AG04450 (cell line): Measurements from ENCODE around the gene HELZ. TPM values are rescaled to one million over a fixed set of nuclear protein-coding genes. Genes with fewer than 3 reads are reported as not detected.
A peak's percentile ranks its signal among the peaks of the same experiment; 100 is the strongest.

ENCODE experiments used
- CTCF ChIA-PET: fragments of 300-600, 350-600 bp; formaldehyde crosslinking; extraction: SDS; loops from one replicate; lab custom pipeline; 2022; ENCODE audit warnings: antibody characterized with exemption, inconsistent platforms; lab: Charles Lee
- POLR2A ChIA-PET: fragments of 350-600 bp; formaldehyde crosslinking; extraction: SDS; loops from one replicate; lab custom pipeline; 2021; ENCODE audit warnings: antibody characterized with exemption, inconsistent platforms; lab: Yijun Ruan, JAX
- DNase-seq: peaks from one replicate; pipeline ENCODE4 v3.0.0-alpha.2; 2011; ENCODE audit warnings: low read depth, low spot score
- H3K27ac ChIP-seq: one replicate; pipeline ENCODE4 v1.5.1; 2012; ENCODE audit warnings: low read depth, low read length, control low read depth
- H3K27me3 ChIP-seq: one replicate; pipeline ENCODE4 v1.6.0; 2012; ENCODE audit warnings: low read length; ENCODE audit not compliant: control insufficient read depth, insufficient read depth
- H3K4me3 ChIP-seq: 2 replicates; pipeline ENCODE4 v1.5.1; 2011; ENCODE audit warnings: mild to moderate bottlenecking, low read depth, low read length, control low read depth
- H3K9me3 ChIP-seq: 2 replicates; pipeline ENCODE4 v1.5.1; 2012; ENCODE audit warnings: low read length; ENCODE audit not compliant: control insufficient read depth, insufficient read depth
- polyA plus RNA-seq: library from polyadenylated mRNA; depleted of rRNA; stranded (reverse); fragments of >200 nt; gene quantifications from 2 replicates; pipeline ENCODE4 v1.2.3, GENCODE V29; 2011
- TF ChIP-seq, protein P1 (sequence below): IDR thresholded peaks from 2 replicates; pipeline ENCODE4 v1.5.1; 2011; ENCODE audit warnings: low read depth, low read length, control low read depth, inconsistent platforms

The HELZ gene
- polyA plus RNA-seq, 1 experiment = 28.2 TPM

DNA sequence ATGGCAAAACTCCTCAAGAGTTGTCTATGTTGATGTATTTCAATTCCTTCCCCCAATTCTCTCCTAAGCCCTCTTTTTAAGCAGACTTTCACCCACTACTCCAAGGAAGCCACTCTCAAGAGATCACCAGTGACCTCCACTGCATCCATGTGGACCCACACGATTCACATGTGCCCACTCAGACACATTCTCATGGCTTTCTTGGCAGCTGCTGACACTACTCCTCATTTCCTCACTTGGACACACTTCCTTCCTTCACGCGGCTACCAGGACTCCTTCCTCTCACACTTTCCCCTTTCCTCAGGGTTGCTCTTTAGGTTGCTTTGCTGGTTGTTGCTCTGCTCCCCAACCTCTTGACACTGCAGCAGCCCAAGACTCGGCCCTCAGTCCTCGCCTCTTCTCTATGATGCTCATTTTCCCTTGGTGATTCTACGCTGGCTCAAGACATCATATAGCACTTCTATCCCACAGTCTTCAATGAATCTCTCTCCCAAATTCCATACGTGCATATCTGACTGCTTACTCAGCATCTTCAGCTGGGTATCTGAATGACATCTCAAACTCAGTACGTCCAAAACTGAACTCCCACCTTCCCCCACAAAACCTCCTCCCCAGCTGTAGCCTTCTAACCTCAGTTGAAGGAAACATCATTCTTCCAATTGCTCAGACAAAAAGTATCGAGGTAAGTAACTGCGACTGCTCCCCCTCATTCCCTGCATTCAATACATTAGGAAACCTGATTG lies 28.2 kb downstream of the HELZ start:
- Histone ChIP-seq H3K9me3 (no peaks in the 10 kb centered on the region), H3K27me3 (no peaks in the 10 kb centered on the region), H3K27ac (no peak overlapping the region), H3K4me3 (no peak overlapping the region)
- ChIA-PET POLR2A (no interaction called here), CTCF (interaction anchor here (1.8 kb wide), 1 partner anchor 15 kb away, joined by 4 read pairs; no protein-coding TSS in a partner anchor)
- no peak for DNase-seq
- TF ChIP-seq, protein P1, sequence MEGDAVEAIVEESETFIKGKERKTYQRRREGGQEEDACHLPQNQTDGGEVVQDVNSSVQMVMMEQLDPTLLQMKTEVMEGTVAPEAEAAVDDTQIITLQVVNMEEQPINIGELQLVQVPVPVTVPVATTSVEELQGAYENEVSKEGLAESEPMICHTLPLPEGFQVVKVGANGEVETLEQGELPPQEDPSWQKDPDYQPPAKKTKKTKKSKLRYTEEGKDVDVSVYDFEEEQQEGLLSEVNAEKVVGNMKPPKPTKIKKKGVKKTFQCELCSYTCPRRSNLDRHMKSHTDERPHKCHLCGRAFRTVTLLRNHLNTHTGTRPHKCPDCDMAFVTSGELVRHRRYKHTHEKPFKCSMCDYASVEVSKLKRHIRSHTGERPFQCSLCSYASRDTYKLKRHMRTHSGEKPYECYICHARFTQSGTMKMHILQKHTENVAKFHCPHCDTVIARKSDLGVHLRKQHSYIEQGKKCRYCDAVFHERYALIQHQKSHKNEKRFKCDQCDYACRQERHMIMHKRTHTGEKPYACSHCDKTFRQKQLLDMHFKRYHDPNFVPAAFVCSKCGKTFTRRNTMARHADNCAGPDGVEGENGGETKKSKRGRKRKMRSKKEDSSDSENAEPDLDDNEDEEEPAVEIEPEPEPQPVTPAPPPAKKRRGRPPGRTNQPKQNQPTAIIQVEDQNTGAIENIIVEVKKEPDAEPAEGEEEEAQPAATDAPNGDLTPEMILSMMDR = no peak

DNA sequence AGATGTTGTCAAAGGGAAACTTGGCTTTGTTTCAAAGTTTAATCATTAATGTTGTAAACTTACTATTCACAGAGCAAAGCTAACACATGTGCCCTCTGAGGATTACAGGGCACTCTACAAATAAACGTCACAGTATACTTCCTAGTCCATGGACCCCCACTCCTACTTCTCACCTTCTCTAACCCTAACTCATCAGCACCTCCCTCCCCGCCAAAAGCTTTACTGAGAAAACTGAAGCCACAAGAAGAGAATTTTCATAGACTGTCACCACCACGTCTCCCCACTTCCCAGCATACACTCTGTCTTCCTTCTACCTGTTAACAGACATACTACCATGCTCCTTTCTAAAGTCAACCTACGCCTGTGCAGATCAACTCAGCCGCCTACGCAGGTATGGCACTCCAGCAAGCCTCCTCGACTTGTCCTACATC lies 29.0 kb downstream of the HELZ start:
- no peak overlapping the region for H3K27ac ChIP-seq
- TF ChIP-seq, protein P1 = no peak
- DNase-seq = no peak
- ChIA-PET POLR2A (no interaction called here), CTCF (interaction anchor here (1.8 kb wide), 1 partner anchor 14 kb away, joined by 4 read pairs; no protein-coding TSS in a partner anchor)
- H3K9me3 ChIP-seq = no peaks in the 10 kb centered on the region
- no peaks in the 10 kb centered on the region for H3K27me3 ChIP-seq
- H3K4me3 ChIP-seq = no peak overlapping the region

DNA sequence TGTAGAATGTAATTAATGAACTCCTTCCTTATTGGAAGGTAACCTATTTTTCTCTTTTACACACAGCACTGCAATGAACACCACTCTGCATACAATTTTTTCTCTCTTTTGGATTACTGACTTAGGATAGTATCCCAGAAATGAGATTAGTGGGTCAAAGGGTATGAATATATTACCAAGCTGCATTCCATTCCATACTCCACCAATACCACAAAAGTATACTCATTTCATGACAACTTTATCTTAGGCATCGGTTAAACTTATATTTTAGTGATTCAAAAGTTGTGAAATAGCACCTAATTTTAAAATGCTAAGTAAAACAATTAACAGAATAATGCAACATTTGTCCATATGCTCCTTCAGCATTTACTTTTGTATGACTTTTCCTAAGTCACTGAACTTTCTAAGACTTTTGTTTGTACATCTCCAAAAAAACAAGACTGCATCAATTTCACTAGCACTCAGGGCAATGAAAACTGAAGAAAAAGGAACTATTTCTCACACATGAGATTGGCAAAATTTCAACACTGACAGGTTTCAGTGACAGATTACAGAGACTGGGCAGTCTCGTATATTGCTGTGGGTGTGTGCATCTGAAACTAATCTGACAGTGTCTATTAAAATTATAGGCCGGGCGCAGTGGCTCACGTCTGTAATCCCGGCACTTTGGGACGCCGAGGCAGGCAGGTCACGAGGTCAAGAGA lies 32.1 kb downstream of the HELZ start:
- H3K4me3 ChIP-seq = no peak overlapping the region
- H3K27me3 ChIP-seq = no peaks in the 10 kb centered on the region
- H3K9me3 ChIP-seq = no peaks in the 10 kb centered on the region
- DNase-seq = peak; percentile 41
- no peak overlapping the region for H3K27ac ChIP-seq
- CTCF ChIA-PET = interaction anchor here (0.6 to 0.8 kb wide), 2 partner anchors 11 to 166 kb away, joined by 4 read pairs; no protein-coding TSS in a partner anchor
- TF ChIP-seq, protein P1 = no peak
- POLR2A ChIA-PET = no interaction called here

DNA sequence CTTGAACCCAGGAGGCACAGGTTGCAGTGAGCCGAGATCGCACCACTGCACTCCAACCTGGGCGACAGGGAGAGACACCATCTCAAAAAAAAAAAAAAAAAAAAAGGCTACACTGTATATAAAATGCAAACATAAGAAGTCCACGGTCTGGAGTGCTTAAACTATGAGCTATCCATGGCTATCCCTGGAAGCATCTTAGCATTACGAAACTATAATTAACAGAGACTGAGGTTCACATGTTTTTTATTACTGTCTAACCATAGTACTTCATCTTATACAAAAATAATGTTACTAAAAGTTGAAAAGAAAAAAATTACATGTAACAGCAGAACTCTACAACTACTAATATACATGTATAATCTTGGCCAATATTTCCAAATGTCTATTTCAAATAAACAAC lies 32.8 kb downstream of the HELZ start:
- POLR2A ChIA-PET = interaction anchor here (0.6 kb wide), 1 partner anchor 128 kb away, joined by 13 read pairs; no protein-coding TSS in a partner anchor

More for the DNA sequence above, 32.8 kb downstream of the HELZ start:
- H3K9me3 ChIP-seq = no peaks in the 10 kb centered on the region
- H3K27ac ChIP-seq = no peak overlapping the region
- no peak overlapping the region for H3K4me3 ChIP-seq
- CTCF ChIA-PET = interaction anchor here (0.6 to 0.8 kb wide), 2 partner anchors 11 to 167 kb away, joined by 4 read pairs; no protein-coding TSS in a partner anchor
- DNase-seq = no peak
- TF ChIP-seq, protein P1 = no peak
- H3K27me3 ChIP-seq = no peaks in the 10 kb centered on the region
